ENCODE measurements around the gene TRIM34.
"Not testable (repeated sequence)": the region's sequence is repeated elsewhere in the genome, so short reads cannot be mapped to it uniquely, and the experiment has no call there.

TRIM34 gene

DNA sequence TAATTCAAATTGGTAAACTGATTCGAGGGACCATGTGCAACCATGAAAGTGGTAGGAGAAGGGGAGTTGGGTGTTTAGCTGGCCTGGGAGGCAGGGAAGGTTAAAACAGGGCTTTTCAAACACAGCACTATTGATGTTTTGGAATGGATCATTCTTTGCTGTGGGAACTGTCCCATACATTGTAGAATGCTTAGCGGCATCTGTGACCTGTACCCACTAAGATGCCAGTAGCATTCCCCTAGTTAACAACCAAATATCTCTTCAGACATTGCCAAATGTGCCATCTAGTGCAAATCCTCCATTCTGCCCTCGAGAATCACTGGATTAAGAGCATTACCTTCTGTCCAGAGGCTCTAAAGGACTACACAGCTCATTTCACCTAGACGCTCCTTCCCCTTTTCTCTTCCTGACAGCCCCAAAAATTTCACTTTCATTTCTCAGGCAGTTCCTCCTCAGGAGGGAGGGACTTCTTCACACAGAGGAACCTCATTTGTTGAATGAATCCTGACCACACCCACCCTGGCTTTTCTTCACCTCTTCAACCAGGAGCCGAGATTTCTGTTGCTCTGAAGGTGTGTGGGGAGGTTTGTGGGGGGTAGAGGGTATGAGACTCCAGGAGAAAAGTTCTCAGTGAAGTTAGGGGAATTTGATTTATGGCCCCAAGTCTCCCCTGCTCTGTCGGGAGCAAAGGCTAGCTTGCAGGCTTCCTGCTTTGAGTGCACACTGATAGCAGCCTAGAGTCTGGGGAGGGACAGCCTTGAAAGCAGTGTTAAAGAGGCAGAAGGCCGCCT is at the start of gene TRIM34:
TSS of gene TRIM34 (plus strand) at position 513 of the 791 bp plus-strand sequence. CDS start 7,331 bp downstream, outside the sequence.
- DNase-seq (ENCODE audit: low read depth) = peak; percentile 15

DNA sequence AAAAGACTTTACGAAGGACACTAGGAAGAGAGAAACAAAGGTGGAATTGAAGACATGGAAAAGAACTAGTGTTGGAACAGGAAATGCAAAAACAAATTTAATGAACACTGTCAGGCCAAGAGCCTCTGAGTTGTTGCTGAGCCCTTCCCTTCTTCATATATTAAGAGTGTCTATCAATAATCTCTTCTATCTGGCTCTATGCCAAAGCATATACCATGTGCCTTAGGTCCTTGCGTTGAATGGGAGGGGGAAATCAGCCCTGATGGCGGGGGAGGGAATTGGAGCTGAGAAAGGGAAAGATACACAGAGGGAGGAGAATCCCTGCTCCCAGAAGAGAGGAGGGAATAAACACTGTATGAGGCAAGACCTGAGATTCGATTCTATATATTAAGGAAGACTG is 49.6 kb upstream of the TRIM34 start:
- no peak for DNase-seq (ENCODE audit: low read depth)

DNA sequence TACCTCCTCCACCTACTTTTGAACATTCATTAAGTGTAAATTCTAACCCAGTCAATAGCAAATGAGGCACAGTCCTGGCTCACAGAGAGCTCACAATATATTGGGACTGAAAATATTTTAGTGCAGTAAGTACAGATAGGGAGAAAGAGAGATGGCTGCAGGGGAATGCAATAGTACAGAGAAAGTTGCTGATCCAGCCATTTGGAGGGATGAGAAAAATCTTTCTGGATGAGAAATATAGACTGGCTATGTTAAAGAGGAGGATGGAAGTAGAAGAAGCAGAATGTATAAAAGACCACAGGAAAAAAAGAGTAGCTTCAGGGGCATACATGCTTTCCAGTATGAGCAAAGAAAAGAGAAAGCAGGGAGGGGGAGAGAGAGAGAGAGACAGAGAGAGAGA is 47.7 kb upstream of the TRIM34 start:
- no peak for DNase-seq (ENCODE audit: low read depth)

- DNase-seq (ENCODE audit: low read depth) = no peak
These were observed 44.2 kb upstream of the TRIM34 start, which contains the start of gene OR52B6 for GRCh38 chr11:5580577-5580976. Gene OR52B6, plus strand, starts transcription at chr11:5580877. Its CDS starts 0 bp downstream, at chr11:5580877.

DNA sequence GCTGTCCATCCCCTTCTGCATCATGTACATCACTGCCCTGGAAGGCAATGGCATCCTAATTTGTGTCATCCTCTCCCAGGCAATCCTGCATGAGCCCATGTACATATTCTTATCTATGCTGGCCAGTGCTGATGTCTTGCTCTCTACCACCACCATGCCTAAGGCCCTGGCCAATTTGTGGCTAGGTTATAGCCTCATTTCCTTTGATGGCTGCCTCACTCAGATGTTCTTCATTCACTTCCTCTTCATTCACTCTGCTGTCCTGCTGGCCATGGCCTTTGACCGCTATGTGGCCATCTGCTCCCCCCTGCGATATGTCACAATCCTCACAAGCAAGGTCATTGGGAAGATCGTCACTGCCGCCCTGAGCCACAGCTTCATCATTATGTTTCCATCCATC is 43.8 kb upstream of the TRIM34 start:
- DNase-seq (ENCODE audit: low read depth) = no peak

DNA sequence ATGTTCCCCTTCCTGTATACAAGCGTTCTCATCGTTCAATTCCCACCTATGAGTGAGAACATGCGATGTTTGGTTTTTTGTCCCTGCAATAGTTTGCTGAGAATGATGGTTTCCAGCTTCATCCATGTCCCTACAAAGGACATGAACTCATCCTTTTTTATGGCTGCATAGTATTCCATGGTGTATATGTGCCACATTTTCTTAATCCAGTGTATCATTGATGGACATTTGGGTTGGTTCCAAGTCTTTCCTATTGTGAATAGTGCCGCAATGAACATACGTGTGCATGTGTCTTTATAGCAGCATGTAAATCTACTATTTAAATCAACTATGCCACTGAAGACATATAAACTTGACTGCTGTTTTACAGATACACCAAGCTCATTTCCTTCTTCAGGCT is 40.3 kb upstream of the TRIM34 start:
- DNase-seq (ENCODE audit: low read depth) = not testable (repeated sequence)

GRCh38 chr11:5589906-5590305 is 34.9 kb upstream of the TRIM34 start:
- not testable (repeated sequence) for DNase-seq (ENCODE audit: low read depth)

DNA sequence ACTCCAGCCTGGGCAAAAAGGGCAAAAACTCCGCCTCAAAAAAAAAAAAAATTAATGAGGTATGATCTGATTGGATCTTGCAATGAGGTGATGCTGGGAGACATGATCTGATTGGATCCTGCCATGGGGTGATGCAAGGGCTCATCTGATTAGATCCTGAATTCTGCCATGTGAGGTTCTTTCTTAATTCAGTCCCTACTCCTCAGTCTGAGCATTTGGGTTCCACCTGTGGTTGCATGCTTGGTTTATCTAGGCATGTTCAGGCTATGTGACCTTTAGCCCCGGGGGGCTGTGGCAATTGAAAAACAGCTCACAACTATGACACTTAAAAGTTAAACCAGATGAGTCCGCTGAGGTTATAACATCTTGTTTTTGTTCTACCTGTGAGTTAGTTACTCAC is 33.2 kb upstream of the TRIM34 start:
- no peak for DNase-seq (ENCODE audit: low read depth)

DNA sequence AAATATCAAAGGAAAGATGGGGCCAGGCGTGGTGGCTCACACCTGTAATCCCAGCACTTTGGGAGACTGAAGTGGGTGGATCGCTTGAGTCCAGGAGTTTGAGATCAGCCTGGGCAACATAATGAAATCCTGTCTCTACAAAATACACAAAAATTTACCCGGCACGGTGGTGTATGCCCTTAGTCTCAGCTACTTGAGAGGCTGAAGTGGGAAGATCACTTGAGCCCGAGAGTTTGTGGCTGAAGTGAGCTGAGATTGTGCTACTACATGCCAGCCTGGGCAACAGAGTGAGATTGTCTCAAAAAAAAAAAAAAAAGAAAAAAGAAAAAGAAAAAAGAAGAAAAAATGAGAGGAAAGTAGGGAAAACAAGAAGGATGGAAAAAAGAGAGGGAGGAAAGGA is 32.2 kb upstream of the TRIM34 start:
- DNase-seq (ENCODE audit: low read depth) = no peak

GRCh38 chr11:5593146-5593545 is 31.7 kb upstream of the TRIM34 start:
- no peak for DNase-seq (ENCODE audit: low read depth)

DNA sequence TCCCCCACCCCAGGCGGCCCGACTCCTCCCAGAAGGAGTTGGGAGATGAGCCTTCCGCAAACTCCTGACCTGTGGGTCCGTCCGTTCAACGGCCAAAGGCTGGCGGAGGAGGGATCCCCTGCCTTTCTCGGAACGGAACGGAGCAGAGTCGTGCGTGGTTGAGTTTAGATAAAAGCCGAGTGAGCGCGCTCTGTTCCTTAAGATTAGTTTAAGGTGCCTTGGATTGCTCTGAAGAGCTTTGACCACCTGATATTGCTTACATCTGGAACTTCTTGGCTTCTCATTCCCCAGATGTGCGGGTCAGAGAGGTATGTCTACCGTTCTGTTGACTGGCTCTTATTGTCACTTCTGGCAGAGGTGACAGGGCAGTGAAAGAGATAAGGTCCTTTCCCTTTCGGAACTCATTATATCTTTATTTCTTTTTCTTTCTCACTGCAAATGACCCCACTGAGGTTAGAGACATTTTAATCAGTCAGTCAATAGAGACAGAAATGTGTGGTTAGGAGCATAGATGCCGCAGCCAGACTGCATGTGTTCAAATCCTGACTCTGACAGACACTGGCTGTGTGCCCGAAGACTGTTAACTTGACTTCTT is 28.1 kb upstream of the TRIM34 start, which contains the start of gene TRIM6:
TSS of gene TRIM6 (plus strand) at position 31 of the 595 bp plus-strand sequence. CDS start at position 292, 261 bp downstream.
- DNase-seq (ENCODE audit: low read depth) = no peak

DNA sequence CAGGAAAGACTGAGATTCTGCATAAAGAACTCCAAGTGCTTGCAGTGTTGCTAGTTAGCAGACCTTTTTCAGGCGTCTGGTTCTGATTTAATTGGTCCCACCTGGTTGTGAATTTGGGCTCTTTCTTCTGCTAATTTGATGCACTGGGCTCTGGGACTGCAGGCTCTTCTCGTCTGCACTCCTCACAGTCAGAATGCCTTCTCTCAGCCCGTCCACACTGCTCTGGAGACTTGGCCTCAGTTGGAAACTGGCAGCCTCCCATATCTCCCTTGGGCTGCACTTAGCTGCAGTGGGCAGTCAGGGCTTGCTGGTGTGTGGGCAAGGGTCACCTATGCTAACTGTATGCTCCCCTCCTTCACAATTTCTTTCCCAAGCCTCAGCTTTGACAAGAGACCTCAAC is 26.8 kb upstream of the TRIM34 start:
- no peak for DNase-seq (ENCODE audit: low read depth)

DNA sequence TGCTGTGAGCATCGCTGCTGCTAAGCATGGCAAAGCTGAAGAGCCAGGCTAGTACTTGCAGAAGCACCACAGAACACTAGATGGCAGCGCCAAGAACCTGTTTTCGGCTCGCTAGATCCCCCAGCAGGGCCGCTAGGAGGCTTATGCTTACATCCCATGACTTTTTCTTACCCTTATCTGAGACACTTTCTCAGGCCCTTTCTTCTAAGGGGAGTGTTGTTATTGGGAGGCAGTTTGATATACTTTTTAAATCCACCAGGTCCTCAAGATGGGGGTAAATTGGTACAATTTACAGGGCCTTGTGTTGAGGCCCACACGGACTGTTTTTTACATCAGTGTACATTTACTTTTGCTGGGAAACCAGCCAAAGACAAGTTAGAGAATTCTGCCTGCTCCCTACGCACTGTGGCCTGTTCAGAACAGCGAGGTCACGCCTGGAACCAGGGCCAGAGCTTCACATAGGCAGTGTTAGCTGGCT is 24.4 kb upstream of the TRIM34 start:
- peak; percentile 17 for DNase-seq (ENCODE audit: low read depth)

DNA sequence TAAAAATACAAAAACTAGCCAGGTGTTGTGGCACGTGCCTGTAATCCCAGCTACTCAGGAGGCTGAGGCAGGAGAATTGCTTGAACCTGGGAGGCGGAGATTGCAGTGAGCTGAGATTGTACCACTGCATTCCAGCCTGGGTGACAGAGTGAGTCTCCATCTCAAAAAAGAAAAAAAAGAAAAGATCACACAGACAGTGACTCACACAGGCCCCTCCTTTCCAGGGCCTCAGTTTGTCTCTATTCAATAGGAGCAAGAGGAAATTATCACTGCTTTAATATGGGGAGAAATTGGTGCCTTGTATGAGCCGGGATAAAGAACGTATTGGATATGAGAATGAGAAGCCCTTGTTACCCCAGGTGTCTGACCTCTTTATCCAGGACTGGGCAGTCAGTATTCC is 22.0 kb upstream of the TRIM34 start:
- DNase-seq (ENCODE audit: low read depth) = not testable (repeated sequence)

GRCh38 chr11:5603326-5603725 is 21.5 kb upstream of the TRIM34 start:
- DNase-seq (ENCODE audit: low read depth) = no peak

- DNase-seq (ENCODE audit: low read depth) = no peak
These were observed 19.9 kb upstream of the TRIM34 start for GRCh38 chr11:5604896-5605295.

DNA sequence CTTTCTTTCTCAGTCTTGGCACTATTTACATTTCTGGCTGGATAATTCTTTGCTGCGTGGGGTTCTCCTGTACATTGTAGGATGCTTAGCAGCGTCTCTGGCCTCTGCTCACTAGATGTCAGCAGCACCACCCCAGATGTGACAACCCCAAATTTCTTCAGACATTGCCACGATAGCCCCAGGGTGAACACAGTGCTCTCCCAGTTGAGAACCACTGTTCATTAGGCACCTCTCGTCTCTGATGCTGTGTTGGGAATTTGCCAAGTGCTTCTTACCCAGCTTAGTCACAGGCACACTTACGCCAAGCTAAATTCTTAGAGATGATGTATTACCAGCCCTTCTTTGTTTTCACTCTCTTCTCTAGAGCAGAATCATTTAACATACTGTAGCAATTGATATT is 19.0 kb upstream of the TRIM34 start:
- no peak for DNase-seq (ENCODE audit: low read depth)

DNA sequence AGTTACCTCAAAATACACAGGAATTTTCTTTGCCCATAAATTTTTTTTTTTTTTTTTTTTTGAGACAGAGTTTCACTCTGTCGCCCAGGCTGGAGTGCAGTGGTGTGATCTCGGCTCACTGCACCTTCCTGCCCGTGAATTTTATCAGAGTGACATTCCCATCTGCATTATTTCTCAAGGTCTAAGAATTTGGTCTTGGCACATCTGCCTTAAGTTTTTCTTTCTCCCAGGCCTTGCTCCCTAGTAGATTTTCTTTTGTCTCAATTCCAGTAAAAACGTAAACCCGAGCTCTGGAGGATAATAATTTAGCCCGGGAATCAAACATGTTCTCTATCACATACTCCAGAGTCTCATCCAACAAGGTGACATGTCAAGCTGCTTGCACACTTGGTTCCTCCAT is 16.0 kb upstream of the TRIM34 start:
- no peak for DNase-seq (ENCODE audit: low read depth)

GRCh38 chr11:5610446-5610845 is 14.4 kb upstream of the TRIM34 start:
- no peak for DNase-seq (ENCODE audit: low read depth)

GRCh38 chr11:5611627-5612026 is 13.2 kb upstream of the TRIM34 start:
- DNase-seq (ENCODE audit: low read depth) = no peak

DNA sequence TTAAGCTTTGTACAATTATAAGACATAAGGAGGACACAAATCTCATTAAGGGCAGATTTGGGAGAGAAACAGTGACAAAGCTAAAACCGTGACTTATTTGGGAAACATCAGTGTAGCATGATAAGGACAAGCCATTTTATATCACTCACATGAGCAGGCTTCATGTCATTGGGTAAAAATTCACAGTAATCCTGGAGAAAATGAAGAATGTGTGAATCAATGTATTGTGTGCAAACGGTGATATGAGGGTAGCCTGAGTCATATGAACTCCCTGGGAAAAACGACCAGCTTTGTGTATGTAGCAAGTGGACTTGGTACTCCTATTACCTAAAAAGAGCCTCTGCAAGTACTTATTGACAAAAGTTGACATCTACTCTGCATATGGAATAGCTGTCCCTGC is 6.0 kb upstream of the TRIM34 start:
- DNase-seq (ENCODE audit: low read depth) = no peak

DNA sequence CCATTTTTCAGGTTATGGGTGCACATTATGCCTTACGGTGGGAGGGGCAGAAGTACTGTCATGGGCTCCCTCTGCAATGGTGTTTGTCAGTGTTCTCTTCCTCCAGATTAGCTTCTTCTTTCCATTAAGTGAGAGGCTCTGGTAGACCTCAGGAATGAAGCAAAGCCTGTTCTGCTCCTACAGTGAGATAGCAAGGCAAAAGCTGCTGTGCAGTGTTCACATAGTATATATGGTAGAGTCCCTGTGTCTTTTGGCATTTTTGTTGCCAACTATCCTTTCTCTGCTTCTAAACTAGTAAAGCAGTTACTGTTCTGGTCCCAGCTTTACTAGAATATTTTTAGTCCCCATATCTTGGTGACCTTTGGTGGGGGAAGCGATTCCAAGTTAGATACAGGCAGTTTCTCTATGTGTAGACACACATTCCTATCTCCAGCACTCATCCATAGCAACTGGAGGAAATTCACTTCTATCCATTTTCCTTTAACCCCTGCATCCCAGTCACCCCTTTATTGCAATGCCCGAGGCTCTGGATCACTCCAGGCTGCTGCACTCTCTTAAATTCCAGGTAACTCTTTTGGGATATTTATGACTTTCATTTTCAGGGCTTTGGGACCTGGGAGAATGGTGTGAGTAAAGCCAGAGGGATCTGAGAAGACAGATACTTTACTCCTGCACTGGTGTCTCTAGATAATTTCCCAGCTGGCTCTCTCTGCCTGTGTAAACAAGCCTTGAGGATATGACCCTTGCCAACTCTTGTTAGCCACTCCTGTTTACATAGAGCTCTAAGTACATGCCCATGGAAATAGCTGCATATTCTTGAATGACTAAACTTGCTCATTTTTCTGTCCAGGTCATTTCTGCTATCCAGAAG is 3.9 kb upstream of the TRIM34 start:
- DNase-seq (ENCODE audit: low read depth) = no peak
